Measurements from ENCODE around the gene INTS14.

INTS14 gene

GRCh38 chr15:65632780-65633375, 21.9 kb upstream of the INTS14 start:
- Histone ChIP-seq H3K4me3 (ENCODE audit: low read length in 2 of 2) (no peak overlapping the region), H3K9me3 (ENCODE audit: control insufficient read depth in 2 of 2, low read length in 2 of 2) (no peaks in the 10 kb centered on the region), H3K36me3 (ENCODE audit: control insufficient read depth in 2 of 2, insufficient read depth in 2 of 2, low read length in 2 of 2) (no peaks in the 10 kb centered on the region), H3K9ac (ENCODE audit: low read depth in 1 of 2, low read length in 2 of 2) (no peak overlapping the region), H3K27ac (ENCODE audit: low read depth in 2 of 2, low read length in 2 of 2) (no peak overlapping the region), H3K27me3 (ENCODE audit: control insufficient read depth in 2 of 2, insufficient read depth in 2 of 2, low read length in 2 of 2) (no peaks in the 10 kb centered on the region), H3K4me1 (ENCODE audit: control insufficient read depth in 2 of 2, insufficient read depth in 2 of 2, low read length in 2 of 2) (peaks cover 0 to 3% of the 10 kb centered on the region in 2 donors)

DNA sequence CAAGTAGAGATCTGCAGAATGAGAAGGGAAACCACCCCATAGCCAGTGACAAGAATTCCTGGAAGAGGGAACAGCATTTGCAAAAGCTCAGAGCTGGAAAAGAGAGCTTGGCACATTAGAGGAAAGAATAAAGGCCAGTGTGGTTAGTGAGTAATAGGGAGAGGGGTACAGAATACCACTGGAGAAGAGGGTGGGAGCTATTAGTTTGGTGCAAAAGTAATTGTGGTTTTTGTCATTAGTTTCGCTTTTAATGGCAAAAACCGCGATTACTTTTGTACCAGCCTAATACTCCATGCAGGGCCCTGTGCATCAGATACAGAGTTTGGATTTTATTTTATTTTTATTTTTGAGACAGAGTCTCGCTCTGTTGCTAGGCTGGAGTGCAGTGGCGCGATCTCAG, 20.6 kb upstream of the INTS14 start:
- Histone ChIP-seq H3K9ac (ENCODE audit: low read depth in 1 of 2, low read length in 2 of 2) (no peak overlapping the region), H3K36me3 (ENCODE audit: control insufficient read depth in 2 of 2, insufficient read depth in 2 of 2, low read length in 2 of 2) (no peaks in the 10 kb centered on the region)

GRCh38 chr15:65630760-65631159, 19.8 kb upstream of the INTS14 start:
- Histone ChIP-seq H3K9me3 (ENCODE audit: control insufficient read depth in 2 of 2, low read length in 2 of 2) (no peaks in the 10 kb centered on the region), H3K9ac (ENCODE audit: low read depth in 1 of 2, low read length in 2 of 2) (no peak overlapping the region), H3K4me1 (ENCODE audit: control insufficient read depth in 2 of 2, insufficient read depth in 2 of 2, low read length in 2 of 2) (peaks cover 0 to 3% of the 10 kb centered on the region in 2 donors)

More for the DNA sequence above, 20.6 kb upstream of the INTS14 start:
- Histone ChIP-seq H3K27me3 (ENCODE audit: control insufficient read depth in 2 of 2, insufficient read depth in 2 of 2, low read length in 2 of 2) (no peaks in the 10 kb centered on the region), H3K27ac (ENCODE audit: low read depth in 2 of 2, low read length in 2 of 2) (no peak overlapping the region), H3K4me1 (ENCODE audit: control insufficient read depth in 2 of 2, insufficient read depth in 2 of 2, low read length in 2 of 2) (peaks cover 0 to 3% of the 10 kb centered on the region in 2 donors), H3K9me3 (ENCODE audit: control insufficient read depth in 2 of 2, low read length in 2 of 2) (no peaks in the 10 kb centered on the region), H3K4me3 (ENCODE audit: low read length in 2 of 2) (no peak overlapping the region)

DNA sequence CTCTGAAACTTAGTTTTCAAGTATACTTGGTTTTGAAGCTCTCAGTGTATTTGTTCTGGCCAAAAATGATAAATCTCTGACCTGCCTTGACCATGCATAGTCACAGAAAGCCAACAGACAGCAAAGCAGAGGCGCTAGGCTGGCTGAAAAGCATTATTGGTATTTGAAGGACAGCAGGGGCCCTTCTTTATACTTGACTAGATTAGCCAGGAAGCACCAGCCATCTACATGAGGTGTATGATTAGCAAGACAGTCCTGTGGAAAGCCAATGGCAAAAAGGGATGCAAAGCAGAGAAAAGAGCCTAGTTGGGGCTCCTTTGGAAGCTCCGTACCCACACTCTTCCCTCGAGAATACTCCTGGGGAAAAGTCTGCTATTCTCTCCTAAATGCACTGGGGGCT, 18.6 kb upstream of the INTS14 start:
- no peaks in the 10 kb centered on the region for H3K27me3 ChIP-seq (ENCODE audit: control insufficient read depth in 2 of 2, insufficient read depth in 2 of 2, low read length in 2 of 2)
- peaks cover 0 to 3% of the 10 kb centered on the region in 2 donors for H3K4me1 ChIP-seq (ENCODE audit: control insufficient read depth in 2 of 2, insufficient read depth in 2 of 2, low read length in 2 of 2)
- no peak overlapping the region for H3K27ac ChIP-seq (ENCODE audit: low read depth in 2 of 2, low read length in 2 of 2)
- no peak overlapping the region for H3K4me3 ChIP-seq (ENCODE audit: low read length in 2 of 2)
- no peak overlapping the region for H3K9ac ChIP-seq (ENCODE audit: low read depth in 1 of 2, low read length in 2 of 2)
- no peaks in the 10 kb centered on the region for H3K9me3 ChIP-seq (ENCODE audit: control insufficient read depth in 2 of 2, low read length in 2 of 2)
- peaks cover 3 to 5% of the 10 kb centered on the region in 2 donors for H3K36me3 ChIP-seq (ENCODE audit: control insufficient read depth in 2 of 2, insufficient read depth in 2 of 2, low read length in 2 of 2)

More at GRCh38 chr15:65630760-65631159, 19.8 kb upstream of the INTS14 start:
- Histone ChIP-seq H3K36me3 (ENCODE audit: control insufficient read depth in 2 of 2, insufficient read depth in 2 of 2, low read length in 2 of 2) (no peaks in the 10 kb centered on the region), H3K4me3 (ENCODE audit: low read length in 2 of 2) (no peak overlapping the region), H3K27ac (ENCODE audit: low read depth in 2 of 2, low read length in 2 of 2) (no peak overlapping the region), H3K27me3 (ENCODE audit: control insufficient read depth in 2 of 2, insufficient read depth in 2 of 2, low read length in 2 of 2) (no peaks in the 10 kb centered on the region)

DNA sequence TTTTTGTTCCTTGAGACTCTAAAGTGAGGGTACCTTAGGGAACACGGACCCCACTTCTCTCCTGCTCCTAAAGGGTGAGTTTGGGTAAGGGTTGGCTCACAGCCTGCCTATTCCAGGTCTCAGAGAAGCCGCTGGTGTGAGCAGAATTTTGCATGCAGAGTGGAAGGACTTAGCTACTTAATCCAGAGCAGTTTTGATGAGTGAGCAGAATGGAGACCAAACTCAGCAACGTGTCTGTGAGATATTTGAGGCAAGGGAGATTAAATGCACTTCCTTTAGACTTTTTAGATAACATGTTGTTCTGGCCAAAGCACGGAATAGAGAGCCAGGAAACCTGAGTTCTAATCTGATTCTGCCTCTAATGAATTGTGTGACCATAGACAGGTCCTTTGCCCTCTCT, 15.9 kb upstream of the INTS14 start:
- Histone ChIP-seq H3K9ac (ENCODE audit: low read depth in 1 of 2, low read length in 2 of 2) (no peak overlapping the region), H3K27ac (ENCODE audit: low read depth in 2 of 2, low read length in 2 of 2) (no peak overlapping the region), H3K27me3 (ENCODE audit: control insufficient read depth in 2 of 2, insufficient read depth in 2 of 2, low read length in 2 of 2) (no peaks in the 10 kb centered on the region), H3K4me3 (ENCODE audit: low read length in 2 of 2) (no peak overlapping the region), H3K36me3 (ENCODE audit: control insufficient read depth in 2 of 2, insufficient read depth in 2 of 2, low read length in 2 of 2) (peaks cover 4 to 10% of the 10 kb centered on the region in 2 donors), H3K9me3 (ENCODE audit: control insufficient read depth in 2 of 2, low read length in 2 of 2) (no peaks in the 10 kb centered on the region), H3K4me1 (ENCODE audit: control insufficient read depth in 2 of 2, insufficient read depth in 2 of 2, low read length in 2 of 2) (no peaks in the 10 kb centered on the region)

DNA sequence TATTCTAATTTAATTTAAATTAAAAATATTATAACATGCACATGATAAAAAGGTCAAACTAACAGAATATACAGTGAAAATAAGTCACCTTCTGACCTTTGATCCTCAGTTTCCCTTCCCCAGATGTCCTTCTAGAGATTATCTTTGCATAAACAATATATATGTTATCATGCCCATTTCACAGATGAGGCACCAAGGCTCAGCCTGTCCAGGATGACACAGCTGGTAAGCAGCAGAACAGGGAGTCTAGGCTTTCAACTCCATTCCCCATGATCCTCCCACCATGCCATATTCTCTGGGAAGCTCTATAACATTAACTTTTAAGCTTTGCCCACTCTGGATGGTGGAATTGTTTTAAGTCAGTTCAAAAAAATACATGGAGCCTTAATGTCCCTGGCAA, 12.2 kb upstream of the INTS14 start:
- H3K27me3 ChIP-seq (ENCODE audit: control insufficient read depth in 2 of 2, insufficient read depth in 2 of 2, low read length in 2 of 2), result no peaks in the 10 kb centered on the region
- H3K4me3 ChIP-seq (ENCODE audit: low read length in 2 of 2), result no peak overlapping the region
- H3K36me3 ChIP-seq (ENCODE audit: control insufficient read depth in 2 of 2, insufficient read depth in 2 of 2, low read length in 2 of 2), result peaks cover 4 to 10% of the 10 kb centered on the region in 2 donors
- no peaks in the 10 kb centered on the region for H3K9me3 ChIP-seq (ENCODE audit: control insufficient read depth in 2 of 2, low read length in 2 of 2)
- no peak overlapping the region for H3K9ac ChIP-seq (ENCODE audit: low read depth in 1 of 2, low read length in 2 of 2)
- H3K27ac ChIP-seq (ENCODE audit: low read depth in 2 of 2, low read length in 2 of 2), result no peak overlapping the region
- H3K4me1 ChIP-seq (ENCODE audit: control insufficient read depth in 2 of 2, insufficient read depth in 2 of 2, low read length in 2 of 2), result no peaks in the 10 kb centered on the region

GRCh38 chr15:65621638-65622037, 10.7 kb upstream of the INTS14 start, which contains the start of gene SLC24A1:
SLC24A1 (plus strand) TSS chr15:65621938; CDS start chr15:65624081, 2,143 bp downstream.
- Histone ChIP-seq H3K9me3 (ENCODE audit: control insufficient read depth in 2 of 2, low read length in 2 of 2) (no peaks in the 10 kb centered on the region), H3K36me3 (ENCODE audit: control insufficient read depth in 2 of 2, insufficient read depth in 2 of 2, low read length in 2 of 2) (peaks cover 4 to 10% of the 10 kb centered on the region in 2 donors), H3K27me3 (ENCODE audit: control insufficient read depth in 2 of 2, insufficient read depth in 2 of 2, low read length in 2 of 2) (no peaks in the 10 kb centered on the region), H3K4me3 (ENCODE audit: low read length in 2 of 2) (no peak within 1 kb of the TSS), H3K9ac (ENCODE audit: low read depth in 1 of 2, low read length in 2 of 2) (no peak within 1 kb of the TSS), H3K27ac (ENCODE audit: low read depth in 2 of 2, low read length in 2 of 2) (no peak within 1 kb of the TSS), H3K4me1 (ENCODE audit: control insufficient read depth in 2 of 2, insufficient read depth in 2 of 2, low read length in 2 of 2) (no peaks in the 10 kb centered on the region)

GRCh38 chr15:65620833-65621232, 9.9 kb upstream of the INTS14 start:
- Histone ChIP-seq H3K4me1 (ENCODE audit: control insufficient read depth in 2 of 2, insufficient read depth in 2 of 2, low read length in 2 of 2) (no peaks in the 10 kb centered on the region), H3K9me3 (ENCODE audit: control insufficient read depth in 2 of 2, low read length in 2 of 2) (no peaks in the 10 kb centered on the region), H3K27ac (ENCODE audit: low read depth in 2 of 2, low read length in 2 of 2) (no peak overlapping the region), H3K9ac (ENCODE audit: low read depth in 1 of 2, low read length in 2 of 2) (no peak overlapping the region), H3K27me3 (ENCODE audit: control insufficient read depth in 2 of 2, insufficient read depth in 2 of 2, low read length in 2 of 2) (no peaks in the 10 kb centered on the region), H3K36me3 (ENCODE audit: control insufficient read depth in 2 of 2, insufficient read depth in 2 of 2, low read length in 2 of 2) (peaks cover 4 to 10% of the 10 kb centered on the region in 2 donors), H3K4me3 (ENCODE audit: low read length in 2 of 2) (no peak overlapping the region)

- no peak overlapping the region for H3K27ac ChIP-seq (ENCODE audit: low read depth in 2 of 2, low read length in 2 of 2)
- no peaks in the 10 kb centered on the region for H3K4me1 ChIP-seq (ENCODE audit: control insufficient read depth in 2 of 2, insufficient read depth in 2 of 2, low read length in 2 of 2)
- H3K9ac ChIP-seq (ENCODE audit: low read depth in 1 of 2, low read length in 2 of 2), result no peak overlapping the region
- peaks cover 3 to 6% of the 10 kb centered on the region in 2 donors for H3K36me3 ChIP-seq (ENCODE audit: control insufficient read depth in 2 of 2, insufficient read depth in 2 of 2, low read length in 2 of 2)
- H3K4me3 ChIP-seq (ENCODE audit: low read length in 2 of 2), result no peak overlapping the region
- H3K9me3 ChIP-seq (ENCODE audit: control insufficient read depth in 2 of 2, low read length in 2 of 2), result no peaks in the 10 kb centered on the region
- no peaks in the 10 kb centered on the region for H3K27me3 ChIP-seq (ENCODE audit: control insufficient read depth in 2 of 2, insufficient read depth in 2 of 2, low read length in 2 of 2)
These were observed 8.8 kb upstream of the INTS14 start for GRCh38 chr15:65619626-65620290.

GRCh38 chr15:65618560-65619109, 7.7 kb upstream of the INTS14 start:
- no peaks in the 10 kb centered on the region for H3K27me3 ChIP-seq (ENCODE audit: control insufficient read depth in 2 of 2, insufficient read depth in 2 of 2, low read length in 2 of 2)
- H3K27ac ChIP-seq (ENCODE audit: low read depth in 2 of 2, low read length in 2 of 2), result no peak overlapping the region
- H3K4me3 ChIP-seq (ENCODE audit: low read length in 2 of 2), result no peak overlapping the region
- H3K9ac ChIP-seq (ENCODE audit: low read depth in 1 of 2, low read length in 2 of 2), result no peak overlapping the region
- H3K9me3 ChIP-seq (ENCODE audit: control insufficient read depth in 2 of 2, low read length in 2 of 2), result no peaks in the 10 kb centered on the region
- no peaks in the 10 kb centered on the region for H3K4me1 ChIP-seq (ENCODE audit: control insufficient read depth in 2 of 2, insufficient read depth in 2 of 2, low read length in 2 of 2)
- no peaks in the 10 kb centered on the region for H3K36me3 ChIP-seq (ENCODE audit: control insufficient read depth in 2 of 2, insufficient read depth in 2 of 2, low read length in 2 of 2)
